ENCODE data around the gene CCDC88B. TPM values are rescaled to one million over a fixed set of nuclear protein-coding genes. Genes with fewer than 3 reads are reported as not detected.
A peak's percentile ranks its signal among the peaks of the same experiment; 100 is the strongest.
"Not testable (repeated sequence)": the region's sequence is repeated elsewhere in the genome, so short reads cannot be mapped to it uniquely, and the experiment has no call there.

Gene CCDC88B
- polyA plus RNA-seq, 1 donor from 2014 or later = 33.0 TPM

DNA sequence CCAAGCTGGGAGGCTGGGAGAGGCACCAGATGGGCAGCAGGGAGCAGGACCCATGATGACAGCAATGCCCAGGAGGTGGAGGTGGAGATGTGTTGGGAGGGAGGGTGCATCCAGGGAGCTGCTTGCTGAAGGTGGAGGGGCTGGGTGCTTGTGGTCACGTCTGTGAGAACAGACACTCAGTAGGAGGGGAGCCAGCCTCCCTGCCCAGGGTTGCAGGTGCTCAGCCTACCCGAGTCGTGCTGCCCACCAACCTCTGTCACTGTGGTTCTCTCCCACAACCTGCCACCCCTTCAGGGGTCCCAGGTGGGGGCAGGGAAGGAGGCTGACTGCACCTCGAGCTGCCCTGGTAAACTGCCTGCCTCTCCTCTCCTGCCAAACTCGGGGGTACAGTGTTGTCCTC, 16.6 kb upstream of the CCDC88B start:
- peak overlapping the region in 1 of 4 donors; percentile 24 for H3K4me3 Mint-ChIP-seq
- no peak overlapping the region for H3K27ac Mint-ChIP-seq
- no peaks in the 10 kb centered on the region for H3K27me3 Mint-ChIP-seq
- H3K36me3 Mint-ChIP-seq = no peaks in the 10 kb centered on the region
- H3K9me3 Mint-ChIP-seq = peaks cover 0 to 2% (median 0%) of the 10 kb centered on the region in 3 donors
- H3K4me1 Mint-ChIP-seq = peaks cover 8 to 12% (median 10%) of the 10 kb centered on the region in 3 donors

DNA sequence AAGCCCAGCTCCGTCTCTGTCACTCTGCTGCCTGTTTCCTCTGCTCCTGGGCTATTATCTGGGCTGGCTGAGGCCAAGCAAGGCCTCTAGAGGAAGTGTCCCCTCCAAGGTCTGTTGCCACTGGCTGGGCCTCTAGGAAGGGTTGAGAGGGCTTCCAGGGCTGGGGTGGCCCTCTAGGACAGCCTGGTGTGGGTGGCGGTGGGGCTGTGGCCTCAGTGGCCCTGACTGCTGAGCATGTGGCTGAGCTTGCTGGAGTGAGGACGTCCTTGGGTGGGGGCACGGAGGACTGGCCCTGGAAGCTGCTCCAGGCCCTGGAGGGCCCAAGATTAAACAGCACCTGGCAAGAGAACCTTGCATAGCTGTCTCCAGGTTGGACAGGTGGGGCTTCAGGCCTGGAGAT, 16.0 kb upstream of the CCDC88B start:
- not testable (repeated sequence) for H3K36me3 Mint-ChIP-seq, H3K9me3 Mint-ChIP-seq, H3K27me3 Mint-ChIP-seq
- Mint-ChIP-seq H3K4me3 (peak overlapping the region in 1 of 4 donors; percentile 24), H3K27ac (peak overlapping the region in 1 of 3 donors; percentile 62), H3K4me1 (peaks cover 8 to 11% (median 9%) of the 10 kb centered on the region in 3 donors)

DNA sequence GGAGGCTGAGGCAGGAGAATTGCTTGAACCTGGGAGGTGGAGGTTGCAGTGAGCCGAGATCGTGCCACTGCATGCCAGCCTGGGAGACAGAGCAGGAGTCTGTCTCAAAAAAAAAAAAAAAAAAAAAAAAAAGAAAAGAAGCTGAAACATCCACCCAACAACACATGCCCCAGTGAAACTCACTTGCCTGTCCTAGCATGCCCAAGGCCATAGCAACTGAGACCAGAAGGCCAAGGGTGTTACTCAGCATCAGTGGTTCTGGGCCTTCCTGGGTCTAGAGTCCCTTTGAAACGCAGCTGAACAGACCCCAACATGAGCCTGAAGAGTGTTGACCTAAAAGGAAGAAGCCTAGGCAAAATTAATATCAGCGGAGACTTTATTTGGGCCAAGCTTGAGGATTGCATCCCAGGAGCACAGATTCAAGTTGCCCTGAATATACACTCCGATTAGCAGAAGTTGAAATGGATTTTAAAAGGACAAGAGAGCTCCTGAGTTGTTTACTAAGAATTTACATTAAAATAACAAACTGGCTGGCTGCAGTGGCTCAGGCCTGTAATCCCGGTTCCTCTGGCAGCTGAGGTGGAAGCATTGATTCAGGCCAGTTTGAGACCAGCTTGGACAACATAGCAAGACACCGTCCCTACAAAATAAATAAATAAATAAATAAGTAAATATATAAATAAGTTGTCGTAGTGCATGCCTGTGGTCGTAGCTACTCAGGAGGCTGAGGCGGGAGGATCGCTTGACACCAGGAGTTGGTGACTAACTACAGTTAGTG, 15.1 kb upstream of the CCDC88B start:
- Mint-ChIP-seq H3K9me3 (peaks cover 0 to 2% (median 0%) of the 10 kb centered on the region in 3 donors), H3K27me3 (no peaks in the 10 kb centered on the region), H3K4me3 (no peak overlapping the region), H3K36me3 (no peaks in the 10 kb centered on the region), H3K4me1 (peaks cover 5 to 9% (median 8%) of the 10 kb centered on the region in 3 donors), H3K27ac (peak overlapping the region in 1 of 3 donors; percentile 46)

DNA sequence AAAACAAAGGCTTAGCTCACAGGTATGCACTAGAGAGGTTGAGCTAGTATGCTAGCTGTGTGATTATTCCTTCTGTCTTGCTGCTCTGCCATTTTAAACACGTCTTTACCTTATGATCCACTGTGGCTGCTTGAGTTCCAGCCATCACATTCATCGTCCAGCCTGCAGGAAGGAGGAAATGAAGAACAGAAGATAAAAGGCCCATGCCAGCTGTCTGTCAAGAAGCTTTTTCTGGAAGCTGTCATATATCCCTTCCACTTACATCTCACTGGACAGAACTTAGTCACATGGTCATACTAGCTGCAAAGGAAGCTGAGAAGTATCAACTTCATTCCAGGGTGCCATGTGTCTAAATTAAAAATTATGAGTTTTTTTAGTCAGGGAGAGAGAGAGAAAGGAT, 12.6 kb upstream of the CCDC88B start:
- Mint-ChIP-seq H3K4me3 (peak overlapping the region in 1 of 4 donors; percentile 13), H3K9me3 (peaks cover 0 to 2% (median 0%) of the 10 kb centered on the region in 3 donors), H3K27me3 (no peaks in the 10 kb centered on the region), H3K36me3 (no peaks in the 10 kb centered on the region), H3K4me1 (peaks cover 7 to 17% (median 10%) of the 10 kb centered on the region in 3 donors), H3K27ac (no peak overlapping the region)

DNA sequence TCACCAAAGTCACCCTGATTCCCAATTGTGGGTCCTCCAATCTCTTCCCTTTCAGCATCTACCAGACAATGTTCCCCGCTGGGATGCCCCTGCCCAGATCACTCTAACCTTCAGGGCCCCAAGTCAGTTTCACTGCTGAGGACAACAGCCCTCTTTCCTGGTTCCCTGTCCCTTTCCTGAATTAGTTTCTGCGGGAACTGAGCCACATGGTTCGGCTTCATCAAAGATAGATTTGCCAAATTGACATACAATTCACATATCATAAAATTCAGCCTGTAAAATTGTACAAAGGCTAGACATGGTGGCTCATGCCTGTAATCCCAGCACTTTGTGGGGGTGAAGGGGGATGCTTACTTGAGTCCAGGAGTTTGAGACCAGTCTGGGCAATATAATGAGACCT, 12.0 kb upstream of the CCDC88B start:
- Mint-ChIP-seq H3K36me3 (no peaks in the 10 kb centered on the region), H3K27me3 (no peaks in the 10 kb centered on the region), H3K4me3 (no peak overlapping the region), H3K9me3 (peaks cover 0 to 2% (median 0%) of the 10 kb centered on the region in 3 donors), H3K27ac (no peak overlapping the region), H3K4me1 (peaks cover 7 to 17% (median 10%) of the 10 kb centered on the region in 3 donors)

DNA sequence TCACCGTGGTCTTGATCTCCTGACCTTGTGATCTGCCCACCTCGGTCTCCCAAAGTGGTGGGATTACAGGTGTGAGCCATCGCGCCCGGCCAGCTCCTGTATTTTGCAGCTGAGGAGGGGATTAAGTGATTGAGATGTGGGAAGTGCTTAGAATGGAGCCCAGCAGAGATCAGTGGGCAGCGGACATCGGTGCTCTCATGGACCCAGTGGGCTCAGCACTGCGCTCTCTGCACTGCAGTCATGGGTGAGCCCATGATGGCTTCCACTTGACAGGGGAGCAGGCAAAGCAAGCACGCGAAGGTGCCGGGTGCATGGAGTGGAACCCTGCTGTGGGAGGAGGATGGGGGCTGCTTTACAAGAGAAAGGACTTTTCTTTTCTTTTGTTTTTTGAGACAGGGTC, 9.1 kb upstream of the CCDC88B start:
- Mint-ChIP-seq H3K4me1 (peaks cover 16 to 26% (median 21%) of the 10 kb centered on the region in 3 donors), H3K9me3 (peaks cover 0 to 2% (median 0%) of the 10 kb centered on the region in 3 donors), H3K27me3 (peaks cover 2% of the 10 kb centered on the region), H3K36me3 (no peaks in the 10 kb centered on the region), H3K4me3 (no peak overlapping the region), H3K27ac (no peak overlapping the region)

DNA sequence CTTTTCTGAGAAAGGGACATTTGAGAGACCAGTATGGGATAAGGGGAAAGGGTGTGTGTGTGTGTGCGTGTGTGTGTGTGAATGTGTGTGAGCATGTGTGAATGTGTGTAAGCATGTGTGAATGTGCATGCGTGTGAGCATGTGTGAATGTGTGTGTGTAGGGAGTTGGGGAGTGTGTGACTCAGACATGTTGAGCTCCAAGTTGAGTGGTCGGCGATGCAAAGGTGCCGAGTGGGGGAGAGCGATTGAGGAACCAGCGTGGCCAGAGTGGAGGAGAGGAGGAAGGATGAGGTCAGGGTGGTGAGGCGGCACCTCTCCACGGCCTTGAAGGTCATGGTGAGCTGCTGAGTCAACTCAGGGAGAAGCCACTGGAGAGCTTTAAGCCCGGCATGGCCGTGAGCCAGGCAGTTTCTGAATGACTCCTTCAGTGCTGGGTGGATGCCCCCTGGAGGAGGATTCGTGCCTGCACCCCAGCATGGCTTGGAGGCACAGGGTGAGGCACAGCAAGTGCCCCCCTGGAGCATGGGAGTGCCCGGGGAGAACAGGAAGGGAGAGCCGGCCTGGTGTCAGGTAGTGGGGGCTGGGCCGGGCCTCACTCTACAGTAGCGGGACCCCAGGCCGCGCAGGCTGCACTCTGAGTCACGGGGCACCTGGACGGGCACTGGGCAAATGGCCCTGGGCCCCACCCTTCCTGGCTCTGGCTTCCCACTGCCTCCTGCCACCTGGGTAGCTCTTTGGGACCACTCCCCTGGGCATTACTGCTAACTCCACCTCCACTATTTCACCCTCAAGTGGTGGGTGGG, 8.2 kb upstream of the CCDC88B start:
- Mint-ChIP-seq H3K4me3 (peak overlapping the region in 3 of 4 donors; percentile 25 to 55 (median 39)), H3K4me1 (peaks cover 13 to 31% (median 24%) of the 10 kb centered on the region in 3 donors), H3K27me3 (peaks cover 2% of the 10 kb centered on the region), H3K9me3 (peaks cover 0 to 2% (median 0%) of the 10 kb centered on the region in 3 donors), H3K36me3 (no peaks in the 10 kb centered on the region), H3K27ac (peak overlapping the region in 2 of 3 donors; percentile 5 to 85)

DNA sequence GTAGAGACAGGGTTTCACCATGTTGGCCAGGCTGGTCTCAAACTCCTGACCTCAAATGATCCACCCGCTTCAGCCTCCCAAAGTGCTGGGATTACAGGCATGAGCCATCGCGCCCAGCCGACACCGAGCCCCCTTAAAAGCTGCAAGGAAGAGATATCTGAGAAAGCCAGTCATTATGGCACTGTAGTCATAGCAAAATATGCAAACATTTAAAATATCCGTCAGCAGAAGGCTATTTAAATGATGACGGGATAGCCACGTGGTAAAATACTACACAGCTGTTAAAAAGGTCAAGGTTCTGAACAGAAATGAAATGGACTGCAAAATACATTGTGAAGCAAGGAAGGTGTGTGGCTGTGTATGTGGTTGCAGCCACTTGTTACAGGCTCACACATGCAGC, 6.4 kb upstream of the CCDC88B start:
- H3K27me3 Mint-ChIP-seq = peaks cover 2% of the 10 kb centered on the region
- peaks cover 17 to 30% (median 26%) of the 10 kb centered on the region in 3 donors for H3K4me1 Mint-ChIP-seq
- H3K27ac Mint-ChIP-seq = peak overlapping the region in 2 of 3 donors; percentile 35 to 89
- no peak overlapping the region for H3K4me3 Mint-ChIP-seq
- H3K9me3 Mint-ChIP-seq = no peaks in the 10 kb centered on the region
- no peaks in the 10 kb centered on the region for H3K36me3 Mint-ChIP-seq

DNA sequence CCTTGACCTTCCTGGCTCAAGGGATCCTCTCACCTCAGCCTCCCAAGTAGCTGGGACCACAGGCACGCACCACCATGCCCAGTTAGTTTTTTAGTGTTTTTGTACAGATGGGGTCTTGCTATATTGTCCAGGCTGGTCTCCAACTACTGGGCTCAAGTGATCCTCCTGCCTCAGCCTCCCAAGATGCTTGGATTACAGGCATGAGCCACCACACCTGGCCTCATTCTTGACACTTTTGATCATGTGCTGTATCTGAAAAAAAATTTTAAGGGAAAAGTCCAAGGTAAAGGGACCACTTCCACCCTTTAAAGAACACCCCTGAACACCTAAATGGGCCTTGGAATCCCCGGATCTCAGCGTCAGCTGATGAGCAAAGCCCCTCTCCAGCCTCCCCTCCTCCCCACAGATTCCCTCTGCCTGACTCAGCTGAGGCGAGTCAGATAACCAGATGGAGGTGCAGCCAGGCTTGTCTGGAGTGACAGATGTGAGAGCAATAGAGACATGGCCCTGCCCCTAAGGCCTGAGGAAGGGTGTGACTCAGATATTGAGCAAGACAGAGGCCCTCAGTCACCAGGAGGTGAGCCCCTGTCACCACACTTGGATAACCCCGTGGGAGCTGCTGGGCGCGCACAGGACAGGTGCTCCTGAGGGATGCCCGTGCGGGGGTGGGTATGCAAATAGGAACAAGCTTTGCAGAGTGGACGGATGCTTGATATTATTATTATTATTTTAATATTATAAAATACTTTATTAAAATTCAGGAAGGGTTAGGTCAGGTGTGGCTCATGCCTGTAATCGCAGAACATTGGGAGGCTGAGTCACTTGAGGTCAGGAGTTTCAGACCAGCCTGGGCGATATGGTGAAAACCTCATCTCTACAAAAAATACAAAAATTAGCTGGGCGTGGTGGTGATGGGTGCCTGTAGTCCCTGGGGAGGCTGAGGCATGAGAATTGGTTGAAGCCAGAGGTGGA, 5.0 kb upstream of the CCDC88B start:
- Mint-ChIP-seq H3K27me3 (peaks cover 2% of the 10 kb centered on the region), H3K4me1 (peaks cover 29 to 38% (median 35%) of the 10 kb centered on the region in 3 donors), H3K27ac (peak overlapping the region; percentile 71 to 89 (median 81)), H3K4me3 (peak overlapping the region in 3 of 4 donors; percentile 24 to 88 (median 73)), H3K36me3 (no peaks in the 10 kb centered on the region), H3K9me3 (no peaks in the 10 kb centered on the region)

DNA sequence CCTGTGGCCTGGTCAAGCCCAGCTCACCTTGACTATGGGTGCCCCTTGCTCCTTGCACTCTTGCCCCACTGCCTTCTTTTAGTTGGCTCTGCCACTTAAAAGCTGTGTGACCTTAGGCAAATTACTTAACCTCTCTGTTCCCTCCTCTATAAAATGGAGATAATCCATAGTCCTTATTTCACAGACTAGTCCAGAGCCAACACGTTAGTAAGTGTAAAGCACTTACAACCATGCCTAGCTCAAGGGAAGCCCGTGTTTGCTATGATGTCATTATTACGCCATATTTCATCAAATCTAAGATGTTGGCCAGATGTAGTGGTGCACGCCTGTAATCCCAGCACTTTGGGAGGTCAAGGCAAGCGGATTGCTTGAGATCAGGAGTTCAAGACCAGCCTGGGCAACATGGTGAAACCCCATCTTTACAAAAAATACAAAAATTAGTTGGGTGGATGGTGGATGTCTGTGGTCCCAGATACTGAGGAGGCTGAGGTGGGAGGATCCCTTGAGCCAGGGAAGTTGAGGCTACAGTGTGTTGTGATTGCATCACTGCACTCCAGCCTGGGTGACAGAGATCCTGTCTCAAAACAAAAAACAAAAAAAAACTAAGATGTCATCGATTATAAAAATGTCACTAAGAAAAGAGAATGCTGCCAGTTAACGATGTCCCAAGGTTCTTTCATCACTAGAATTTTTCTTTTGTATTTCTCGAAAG, 2.3 kb upstream of the CCDC88B start:
- Mint-ChIP-seq H3K4me3 (peak overlapping the region in 2 of 4 donors; percentile 60 to 63), H3K36me3 (no peaks in the 10 kb centered on the region), H3K27ac (peak overlapping the region in 2 of 3 donors; percentile 34 to 78), H3K27me3 (peaks cover 2% of the 10 kb centered on the region), H3K9me3 (no peaks in the 10 kb centered on the region), H3K4me1 (peaks cover 29 to 37% (median 32%) of the 10 kb centered on the region in 3 donors)

DNA sequence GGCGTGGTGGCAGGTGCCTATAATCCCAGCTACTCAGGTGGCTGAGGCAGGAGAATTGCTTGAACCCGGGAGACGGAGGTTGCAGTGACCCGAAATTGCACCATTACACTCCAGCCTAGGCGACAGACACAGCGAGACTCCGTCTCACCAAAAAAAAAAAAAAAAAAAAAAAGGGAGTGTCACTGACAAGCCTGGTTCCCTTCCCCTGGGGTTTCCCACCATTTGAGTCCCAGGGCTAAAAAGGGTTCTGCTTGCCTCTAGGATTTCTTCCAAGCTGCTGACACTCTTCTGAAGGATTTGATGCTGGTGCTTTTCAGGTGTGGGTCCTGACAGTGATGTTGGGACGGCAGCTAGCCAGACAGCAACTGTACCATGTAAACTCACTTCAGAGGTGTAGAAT, 1.3 kb upstream of the CCDC88B start:
- Mint-ChIP-seq H3K27me3 (peaks cover 2% of the 10 kb centered on the region), H3K9me3 (no peaks in the 10 kb centered on the region), H3K27ac (peak overlapping the region; percentile 94 to 99 (median 96)), H3K36me3 (no peaks in the 10 kb centered on the region), H3K4me3 (peak overlapping the region; percentile 81 to 97 (median 94)), H3K4me1 (peaks cover 29 to 34% (median 32%) of the 10 kb centered on the region in 3 donors)

DNA sequence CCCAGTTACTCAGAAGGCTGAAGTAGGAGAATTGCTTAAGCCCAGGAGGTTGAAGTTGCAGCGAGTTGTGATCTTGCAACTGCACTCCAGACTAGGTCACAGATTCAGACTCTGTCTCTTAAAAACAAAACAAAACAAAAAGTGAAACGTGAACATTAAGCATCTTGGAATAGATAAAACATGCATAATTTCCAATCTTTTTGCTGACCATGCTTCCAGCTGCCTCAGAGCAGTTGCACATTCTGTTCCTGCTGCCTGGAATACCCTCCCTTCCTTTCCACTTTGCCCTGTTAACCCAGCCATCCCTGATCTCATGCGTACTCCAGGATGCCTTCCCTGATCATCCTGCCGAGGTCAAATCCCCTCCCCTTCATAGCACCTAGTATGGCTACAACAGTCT, 718 bp upstream of the CCDC88B start:
- peak overlapping the region; percentile 94 to 99 (median 96) for H3K27ac Mint-ChIP-seq
- H3K36me3 Mint-ChIP-seq = no peaks in the 10 kb centered on the region
- H3K27me3 Mint-ChIP-seq = peaks cover 2% of the 10 kb centered on the region
- H3K4me1 Mint-ChIP-seq = peaks cover 29 to 33% (median 32%) of the 10 kb centered on the region in 3 donors
- H3K4me3 Mint-ChIP-seq = peak overlapping the region; percentile 81 to 97 (median 94)
- no peaks in the 10 kb centered on the region for H3K9me3 Mint-ChIP-seq

DNA sequence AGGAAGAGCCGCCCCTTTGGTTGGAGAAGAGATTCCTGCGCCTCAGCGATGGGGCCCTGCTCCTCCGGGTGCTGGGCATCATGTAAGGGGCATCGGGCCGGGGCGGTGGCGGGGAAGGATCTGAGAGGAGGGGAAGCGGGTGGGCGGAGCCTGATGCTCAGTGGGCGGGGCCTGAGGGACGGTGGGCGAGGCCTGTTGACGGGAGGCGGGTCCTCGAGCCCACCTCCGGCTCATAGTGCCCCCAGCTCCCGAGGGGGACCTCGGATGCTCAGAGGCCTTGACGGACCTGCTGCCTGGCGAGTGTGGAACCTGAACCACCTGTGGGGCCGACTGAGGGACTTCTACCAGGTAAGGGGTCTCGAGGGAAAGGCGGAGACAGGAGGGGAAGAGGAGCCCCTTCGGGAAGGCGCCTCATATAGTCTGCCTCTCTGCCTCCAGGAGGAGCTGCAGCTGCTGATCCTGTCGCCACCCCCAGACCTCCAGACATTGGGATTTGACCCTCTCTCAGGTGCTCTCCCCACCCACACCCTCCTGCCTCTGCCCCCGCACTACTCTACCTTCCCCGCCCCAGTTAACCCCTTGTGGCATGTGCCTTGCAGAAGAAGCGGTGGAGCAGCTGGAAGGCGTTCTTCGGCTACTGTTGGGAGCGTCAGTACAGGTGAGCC, 799 bp downstream of the CCDC88B start:
- peaks cover 3% of the 10 kb centered on the region for H3K36me3 Mint-ChIP-seq
- peak overlapping the region; percentile 81 to 97 (median 94) for H3K4me3 Mint-ChIP-seq
- peak overlapping the region; percentile 94 to 99 (median 96) for H3K27ac Mint-ChIP-seq
- H3K9me3 Mint-ChIP-seq = no peaks in the 10 kb centered on the region
- H3K4me1 Mint-ChIP-seq = peaks cover 20 to 29% (median 26%) of the 10 kb centered on the region in 3 donors
- H3K27me3 Mint-ChIP-seq = no peaks in the 10 kb centered on the region
